Measurements from ENCODE around the gene CSNK1G1. TPM values are rescaled to one million over a fixed set of nuclear protein-coding genes. Genes with fewer than 3 reads are reported as not detected.

CSNK1G1 gene
- total and polyA plus RNA-seq, 2 of the 8 experiments (the other 6 are each of a cell fraction or from before 2014, with no cell fraction given), result 6.0 to 12.9 TPM

GRCh38 chr15:64134345-64134829, 221.6 kb downstream of the CSNK1G1 start (continued):
- TF ChIP-seq, protein P1, sequence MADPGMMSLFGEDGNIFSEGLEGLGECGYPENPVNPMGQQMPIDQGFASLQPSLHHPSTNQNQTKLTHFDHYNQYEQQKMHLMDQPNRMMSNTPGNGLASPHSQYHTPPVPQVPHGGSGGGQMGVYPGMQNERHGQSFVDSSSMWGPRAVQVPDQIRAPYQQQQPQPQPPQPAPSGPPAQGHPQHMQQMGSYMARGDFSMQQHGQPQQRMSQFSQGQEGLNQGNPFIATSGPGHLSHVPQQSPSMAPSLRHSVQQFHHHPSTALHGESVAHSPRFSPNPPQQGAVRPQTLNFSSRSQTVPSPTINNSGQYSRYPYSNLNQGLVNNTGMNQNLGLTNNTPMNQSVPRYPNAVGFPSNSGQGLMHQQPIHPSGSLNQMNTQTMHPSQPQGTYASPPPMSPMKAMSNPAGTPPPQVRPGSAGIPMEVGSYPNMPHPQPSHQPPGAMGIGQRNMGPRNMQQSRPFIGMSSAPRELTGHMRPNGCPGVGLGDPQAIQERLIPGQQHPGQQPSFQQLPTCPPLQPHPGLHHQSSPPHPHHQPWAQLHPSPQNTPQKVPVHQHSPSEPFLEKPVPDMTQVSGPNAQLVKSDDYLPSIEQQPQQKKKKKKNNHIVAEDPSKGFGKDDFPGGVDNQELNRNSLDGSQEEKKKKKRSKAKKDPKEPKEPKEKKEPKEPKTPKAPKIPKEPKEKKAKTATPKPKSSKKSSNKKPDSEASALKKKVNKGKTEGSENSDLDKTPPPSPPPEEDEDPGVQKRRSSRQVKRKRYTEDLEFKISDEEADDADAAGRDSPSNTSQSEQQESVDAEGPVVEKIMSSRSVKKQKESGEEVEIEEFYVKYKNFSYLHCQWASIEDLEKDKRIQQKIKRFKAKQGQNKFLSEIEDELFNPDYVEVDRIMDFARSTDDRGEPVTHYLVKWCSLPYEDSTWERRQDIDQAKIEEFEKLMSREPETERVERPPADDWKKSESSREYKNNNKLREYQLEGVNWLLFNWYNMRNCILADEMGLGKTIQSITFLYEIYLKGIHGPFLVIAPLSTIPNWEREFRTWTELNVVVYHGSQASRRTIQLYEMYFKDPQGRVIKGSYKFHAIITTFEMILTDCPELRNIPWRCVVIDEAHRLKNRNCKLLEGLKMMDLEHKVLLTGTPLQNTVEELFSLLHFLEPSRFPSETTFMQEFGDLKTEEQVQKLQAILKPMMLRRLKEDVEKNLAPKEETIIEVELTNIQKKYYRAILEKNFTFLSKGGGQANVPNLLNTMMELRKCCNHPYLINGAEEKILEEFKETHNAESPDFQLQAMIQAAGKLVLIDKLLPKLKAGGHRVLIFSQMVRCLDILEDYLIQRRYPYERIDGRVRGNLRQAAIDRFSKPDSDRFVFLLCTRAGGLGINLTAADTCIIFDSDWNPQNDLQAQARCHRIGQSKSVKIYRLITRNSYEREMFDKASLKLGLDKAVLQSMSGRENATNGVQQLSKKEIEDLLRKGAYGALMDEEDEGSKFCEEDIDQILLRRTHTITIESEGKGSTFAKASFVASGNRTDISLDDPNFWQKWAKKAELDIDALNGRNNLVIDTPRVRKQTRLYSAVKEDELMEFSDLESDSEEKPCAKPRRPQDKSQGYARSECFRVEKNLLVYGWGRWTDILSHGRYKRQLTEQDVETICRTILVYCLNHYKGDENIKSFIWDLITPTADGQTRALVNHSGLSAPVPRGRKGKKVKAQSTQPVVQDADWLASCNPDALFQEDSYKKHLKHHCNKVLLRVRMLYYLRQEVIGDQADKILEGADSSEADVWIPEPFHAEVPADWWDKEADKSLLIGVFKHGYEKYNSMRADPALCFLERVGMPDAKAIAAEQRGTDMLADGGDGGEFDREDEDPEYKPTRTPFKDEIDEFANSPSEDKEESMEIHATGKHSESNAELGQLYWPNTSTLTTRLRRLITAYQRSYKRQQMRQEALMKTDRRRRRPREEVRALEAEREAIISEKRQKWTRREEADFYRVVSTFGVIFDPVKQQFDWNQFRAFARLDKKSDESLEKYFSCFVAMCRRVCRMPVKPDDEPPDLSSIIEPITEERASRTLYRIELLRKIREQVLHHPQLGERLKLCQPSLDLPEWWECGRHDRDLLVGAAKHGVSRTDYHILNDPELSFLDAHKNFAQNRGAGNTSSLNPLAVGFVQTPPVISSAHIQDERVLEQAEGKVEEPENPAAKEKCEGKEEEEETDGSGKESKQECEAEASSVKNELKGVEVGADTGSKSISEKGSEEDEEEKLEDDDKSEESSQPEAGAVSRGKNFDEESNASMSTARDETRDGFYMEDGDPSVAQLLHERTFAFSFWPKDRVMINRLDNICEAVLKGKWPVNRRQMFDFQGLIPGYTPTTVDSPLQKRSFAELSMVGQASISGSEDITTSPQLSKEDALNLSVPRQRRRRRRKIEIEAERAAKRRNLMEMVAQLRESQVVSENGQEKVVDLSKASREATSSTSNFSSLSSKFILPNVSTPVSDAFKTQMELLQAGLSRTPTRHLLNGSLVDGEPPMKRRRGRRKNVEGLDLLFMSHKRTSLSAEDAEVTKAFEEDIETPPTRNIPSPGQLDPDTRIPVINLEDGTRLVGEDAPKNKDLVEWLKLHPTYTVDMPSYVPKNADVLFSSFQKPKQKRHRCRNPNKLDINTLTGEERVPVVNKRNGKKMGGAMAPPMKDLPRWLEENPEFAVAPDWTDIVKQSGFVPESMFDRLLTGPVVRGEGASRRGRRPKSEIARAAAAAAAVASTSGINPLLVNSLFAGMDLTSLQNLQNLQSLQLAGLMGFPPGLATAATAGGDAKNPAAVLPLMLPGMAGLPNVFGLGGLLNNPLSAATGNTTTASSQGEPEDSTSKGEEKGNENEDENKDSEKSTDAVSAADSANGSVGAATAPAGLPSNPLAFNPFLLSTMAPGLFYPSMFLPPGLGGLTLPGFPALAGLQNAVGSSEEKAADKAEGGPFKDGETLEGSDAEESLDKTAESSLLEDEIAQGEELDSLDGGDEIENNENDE (IDR thresholded peaks at IDR 0.05; ENCODE audit: insufficient replicate concordance, low read length), result no peak
- no peak for TF ChIP-seq CEBPB (IDR thresholded peaks at IDR 0.05; ENCODE audit: low read depth, low read length)
- TF ChIP-seq SIX5 (IDR thresholded peaks at IDR 0.05; ENCODE audit: low read depth, low read length), result no peak
- TF ChIP-seq, protein P2, sequence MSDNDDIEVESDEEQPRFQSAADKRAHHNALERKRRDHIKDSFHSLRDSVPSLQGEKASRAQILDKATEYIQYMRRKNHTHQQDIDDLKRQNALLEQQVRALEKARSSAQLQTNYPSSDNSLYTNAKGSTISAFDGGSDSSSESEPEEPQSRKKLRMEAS (IDR thresholded peaks at IDR 0.05), result no peak
